ENCODE data around the gene PGA4. TPM values are rescaled to one million over a fixed set of nuclear protein-coding genes. Genes with fewer than 3 reads are reported as not detected.
"Not testable (repeated sequence)": the region's sequence is repeated elsewhere in the genome, so short reads cannot be mapped to it uniquely, and the experiment has no call there.

Gene PGA4
- polyA plus RNA-seq, 2 of the 4 experiments (the other 2 are of a cell fraction) = not detected

DNA sequence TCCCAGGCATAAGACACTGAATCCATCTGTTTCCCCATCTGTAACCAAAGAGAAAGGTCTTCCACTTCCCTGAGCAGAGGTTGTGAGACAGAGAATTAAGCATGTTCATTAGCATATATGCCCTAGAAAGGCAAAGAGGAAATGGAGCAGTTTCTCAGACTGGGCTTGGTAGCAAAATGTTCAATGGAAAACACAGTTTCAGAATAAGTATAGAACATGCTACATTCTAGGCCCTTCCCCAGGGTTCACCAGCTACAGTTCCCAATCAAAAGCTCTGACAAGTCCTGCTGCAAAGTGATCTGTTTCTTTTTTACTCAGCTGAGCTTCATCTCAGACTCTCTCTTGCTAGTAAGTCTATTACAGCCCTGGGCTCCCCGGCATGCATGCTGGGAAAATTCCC lies 30.2 kb downstream of the PGA4 start:
- H3K27ac ChIP-seq; H3K9me3 ChIP-seq; H3K4me3 ChIP-seq; H3K4me1 ChIP-seq; ATAC-seq; FAIRE-seq; DNase-seq (ENCODE audit: low read depth in 1 of 2, low spot score in 1 of 2); H3K4me2 ChIP-seq: not testable (repeated sequence)
- ChIA-PET POLR2A (interaction anchor here (0.6 kb wide), 1 partner anchor 110 kb away, joined by 4 read pairs; the partner anchor contains the start of genes CYB561A3 and TMEM138), CTCF (interaction anchor here (0.9 to 4.9 kb wide), 4 partner anchors 42 to 188 kb away, joined by 3 to 34 read pairs (median 18); partner anchors contain the start of gene VWCE)
- WGBS (ENCODE audit: missing lambda C conversion rate) = 0% methylated on average over 1 of the region's 1 CpG

DNA sequence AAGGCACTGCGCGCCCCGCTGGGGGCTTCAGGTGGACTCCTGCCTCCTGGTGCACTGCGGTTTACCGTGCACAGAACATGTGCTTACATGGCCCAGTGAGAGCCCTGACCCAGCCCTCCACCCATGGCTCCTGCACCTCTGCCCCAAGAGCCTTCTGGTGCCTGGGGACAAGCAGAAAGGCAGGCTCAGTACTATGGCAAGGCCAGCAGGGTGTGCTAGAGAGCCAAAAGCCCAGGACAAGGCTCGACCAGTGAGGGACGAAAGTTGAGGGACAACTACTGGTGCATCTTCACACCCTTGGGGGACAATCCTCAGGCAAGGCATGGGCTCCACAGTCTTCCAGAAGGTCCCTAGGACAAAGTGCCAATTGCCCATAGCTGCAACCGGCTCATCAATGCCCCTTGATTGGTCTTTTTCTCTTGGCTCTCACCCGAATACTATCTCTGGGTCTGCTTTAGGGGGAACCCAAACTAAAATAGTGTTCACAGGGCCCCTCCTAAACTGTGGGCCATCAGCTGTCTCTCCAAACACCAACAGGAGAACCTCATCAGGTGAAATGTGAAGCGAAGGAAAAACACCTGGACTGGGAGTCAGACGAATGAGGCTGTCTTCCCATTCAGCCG lies 32.4 kb downstream of the PGA4 start:
- no peaks in the 10 kb centered on the region for H3K4me1 ChIP-seq
- TF ChIP-seq, protein P1, sequence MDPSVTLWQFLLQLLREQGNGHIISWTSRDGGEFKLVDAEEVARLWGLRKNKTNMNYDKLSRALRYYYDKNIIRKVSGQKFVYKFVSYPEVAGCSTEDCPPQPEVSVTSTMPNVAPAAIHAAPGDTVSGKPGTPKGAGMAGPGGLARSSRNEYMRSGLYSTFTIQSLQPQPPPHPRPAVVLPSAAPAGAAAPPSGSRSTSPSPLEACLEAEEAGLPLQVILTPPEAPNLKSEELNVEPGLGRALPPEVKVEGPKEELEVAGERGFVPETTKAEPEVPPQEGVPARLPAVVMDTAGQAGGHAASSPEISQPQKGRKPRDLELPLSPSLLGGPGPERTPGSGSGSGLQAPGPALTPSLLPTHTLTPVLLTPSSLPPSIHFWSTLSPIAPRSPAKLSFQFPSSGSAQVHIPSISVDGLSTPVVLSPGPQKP (IDR thresholded peaks at IDR 0.05; ENCODE audit: low read depth, low read length) = no peak
- TF ChIP-seq KDM5A (IDR thresholded peaks at IDR 0.05) (no peak), SMC3 (IDR thresholded peaks at IDR 0.05) (peak; percentile 64), TP53 (CRISPR knock-in tag; IDR thresholded peaks at IDR 0.05) (no peak), CHD2 (IDR thresholded peaks at IDR 0.05; ENCODE audit: low read length, partially characterized antibody) (no peak), RFX5 (IDR thresholded peaks at IDR 0.05) (no peak), CHD4 (IDR thresholded peaks at IDR 0.05; ENCODE audit: borderline replicate concordance) (no peak), RAD21 (conservative IDR thresholded peaks at IDR 0.05 in 1 of 2, IDR thresholded peaks at IDR 0.05 in 1 of 2) (peak; percentile 71 to 80), HOXA7 (CRISPR knock-in tag; IDR thresholded peaks at IDR 0.05) (no peak), NFE2L2 (conservative IDR thresholded peaks at IDR 0.05; ENCODE audit: low read length) (no peak), FOSL2 (IDR thresholded peaks at IDR 0.05) (no peak), FOSL2 (CRISPR knock-in tag; IDR thresholded peaks at IDR 0.05) (no peak), POLR2A (IDR thresholded peaks at IDR 0.05; ENCODE audit: low read length) (no peak), MAZ (IDR thresholded peaks at IDR 0.05; ENCODE audit: borderline replicate concordance, low read depth, low read length) (no peak), RARB (CRISPR knock-in tag; IDR thresholded peaks at IDR 0.05) (no peak)
- TF ChIP-seq, protein P2, sequence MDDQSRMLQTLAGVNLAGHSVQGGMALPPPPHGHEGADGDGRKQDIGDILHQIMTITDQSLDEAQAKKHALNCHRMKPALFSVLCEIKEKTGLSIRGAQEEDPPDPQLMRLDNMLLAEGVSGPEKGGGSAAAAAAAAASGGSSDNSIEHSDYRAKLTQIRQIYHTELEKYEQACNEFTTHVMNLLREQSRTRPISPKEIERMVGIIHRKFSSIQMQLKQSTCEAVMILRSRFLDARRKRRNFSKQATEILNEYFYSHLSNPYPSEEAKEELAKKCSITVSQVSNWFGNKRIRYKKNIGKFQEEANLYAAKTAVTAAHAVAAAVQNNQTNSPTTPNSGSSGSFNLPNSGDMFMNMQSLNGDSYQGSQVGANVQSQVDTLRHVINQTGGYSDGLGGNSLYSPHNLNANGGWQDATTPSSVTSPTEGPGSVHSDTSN (IDR thresholded peaks at IDR 0.05) = no peak
- TF ChIP-seq, protein P3, sequence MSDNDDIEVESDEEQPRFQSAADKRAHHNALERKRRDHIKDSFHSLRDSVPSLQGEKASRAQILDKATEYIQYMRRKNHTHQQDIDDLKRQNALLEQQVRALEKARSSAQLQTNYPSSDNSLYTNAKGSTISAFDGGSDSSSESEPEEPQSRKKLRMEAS (IDR thresholded peaks at IDR 0.05) = no peak
- TF ChIP-seq, protein P4, sequence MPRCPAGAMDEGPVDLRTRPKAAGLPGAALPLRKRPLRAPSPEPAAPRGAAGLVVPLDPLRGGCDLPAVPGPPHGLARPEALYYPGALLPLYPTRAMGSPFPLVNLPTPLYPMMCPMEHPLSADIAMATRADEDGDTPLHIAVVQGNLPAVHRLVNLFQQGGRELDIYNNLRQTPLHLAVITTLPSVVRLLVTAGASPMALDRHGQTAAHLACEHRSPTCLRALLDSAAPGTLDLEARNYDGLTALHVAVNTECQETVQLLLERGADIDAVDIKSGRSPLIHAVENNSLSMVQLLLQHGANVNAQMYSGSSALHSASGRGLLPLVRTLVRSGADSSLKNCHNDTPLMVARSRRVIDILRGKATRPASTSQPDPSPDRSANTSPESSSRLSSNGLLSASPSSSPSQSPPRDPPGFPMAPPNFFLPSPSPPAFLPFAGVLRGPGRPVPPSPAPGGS (IDR thresholded peaks at IDR 0.05) = no peak
- TF ChIP-seq, protein P5, sequence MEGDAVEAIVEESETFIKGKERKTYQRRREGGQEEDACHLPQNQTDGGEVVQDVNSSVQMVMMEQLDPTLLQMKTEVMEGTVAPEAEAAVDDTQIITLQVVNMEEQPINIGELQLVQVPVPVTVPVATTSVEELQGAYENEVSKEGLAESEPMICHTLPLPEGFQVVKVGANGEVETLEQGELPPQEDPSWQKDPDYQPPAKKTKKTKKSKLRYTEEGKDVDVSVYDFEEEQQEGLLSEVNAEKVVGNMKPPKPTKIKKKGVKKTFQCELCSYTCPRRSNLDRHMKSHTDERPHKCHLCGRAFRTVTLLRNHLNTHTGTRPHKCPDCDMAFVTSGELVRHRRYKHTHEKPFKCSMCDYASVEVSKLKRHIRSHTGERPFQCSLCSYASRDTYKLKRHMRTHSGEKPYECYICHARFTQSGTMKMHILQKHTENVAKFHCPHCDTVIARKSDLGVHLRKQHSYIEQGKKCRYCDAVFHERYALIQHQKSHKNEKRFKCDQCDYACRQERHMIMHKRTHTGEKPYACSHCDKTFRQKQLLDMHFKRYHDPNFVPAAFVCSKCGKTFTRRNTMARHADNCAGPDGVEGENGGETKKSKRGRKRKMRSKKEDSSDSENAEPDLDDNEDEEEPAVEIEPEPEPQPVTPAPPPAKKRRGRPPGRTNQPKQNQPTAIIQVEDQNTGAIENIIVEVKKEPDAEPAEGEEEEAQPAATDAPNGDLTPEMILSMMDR (IDR thresholded peaks at IDR 0.05) = peak; percentile 78
- TF ChIP-seq, protein P6, sequence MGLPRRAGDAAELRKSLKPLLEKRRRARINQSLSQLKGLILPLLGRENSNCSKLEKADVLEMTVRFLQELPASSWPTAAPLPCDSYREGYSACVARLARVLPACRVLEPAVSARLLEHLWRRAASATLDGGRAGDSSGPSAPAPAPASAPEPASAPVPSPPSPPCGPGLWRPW (IDR thresholded peaks at IDR 0.05) = no peak
- H3K9me3 ChIP-seq = no peaks in the 10 kb centered on the region
- peak; percentile 87 to 97 for ATAC-seq
- POLR2A ChIA-PET = no interaction called here
- no peak overlapping the region for H3K4me3 ChIP-seq
- CTCF ChIA-PET = interaction anchor here (0.6 to 4.9 kb wide), 27 partner anchors 11 to 190 kb away, joined by 3 to 35 read pairs (median 4); partner anchors contain the start of genes TMEM138, TMEM216 and VWCE
- WGBS (ENCODE audit: missing lambda C conversion rate) = 36% methylated on average over 12 of the region's 12 CpGs
- H3K27ac ChIP-seq = no peak overlapping the region
- no peak for FAIRE-seq
- no peak overlapping the region for H3K4me2 ChIP-seq
- DNase-seq (ENCODE audit: low read depth in 1 of 2, low spot score in 1 of 2) = peak; percentile 70 to 85

Measured in A549 (cell line).